K562 (cell line): ENCODE measurements around the gene CHD8. TPM values are rescaled to one million over a fixed set of nuclear protein-coding genes. Genes with fewer than 3 reads are reported as not detected.

Source experiments
- CTCF ChIP-seq, 3 experiments: IDR thresholded peaks in 2 of 3; conservative IDR thresholded peaks in 1 of 3; 2 replicates each; pipeline ENCODE4 v1.5.1; 2011 to 2012; ENCODE audit warnings: low read length in 3 of 3, mild to moderate bottlenecking in 3 of 3, control low read depth in 2 of 3, improper control_type of control experiment in 1 of 3, inconsistent platforms in 1 of 3, low read depth in 1 of 3, mixed read lengths in 1 of 3, moderate library complexity in 1 of 3; ENCODE audit not compliant: insufficient read depth in 2 of 3
- GATA2 ChIP-seq: sonication (generic); formaldehyde crosslinking; IDR thresholded peaks from 2 replicates; pipeline ENCODE4 v1.4.0; 2020; ENCODE audit warnings: mild to moderate bottlenecking, missing genetic modification reagents
- HNRNPLL ChIP-seq: fragments of 200-400 bp; formaldehyde crosslinking; IDR thresholded peaks from 2 replicates; pipeline ENCODE4 v1.6.1; 2017; ENCODE audit warnings: low read length, low read depth, mild to moderate bottlenecking; ENCODE audit not compliant: poor library complexity, severe bottlenecking
- LCOR ChIP-seq: sonication (generic); formaldehyde crosslinking; IDR thresholded peaks from 2 replicates; pipeline ENCODE4 v1.8.0; 2022; ENCODE audit warnings: mild to moderate bottlenecking, missing genetic modification reagents
- MCM2 ChIP-seq: fragments of 450-650 bp; IDR thresholded peaks from 2 replicates; pipeline ENCODE4 v1.6.1; 2017; ENCODE audit warnings: low read depth, mild to moderate bottlenecking
- NFYB ChIP-seq: IDR thresholded peaks from 2 replicates; pipeline ENCODE4 v1.6.1; 2011; ENCODE audit warnings: mild to moderate bottlenecking, moderate library complexity; ENCODE audit not compliant: insufficient read length; ENCODE audit errors: extremely low read depth
- PHF8 ChIP-seq: fragments of 200-600 bp; sonication (generic); IDR thresholded peaks from 2 replicates; pipeline ENCODE4 v1.6.1; 2012; ENCODE audit warnings: mixed run types, mild to moderate bottlenecking, inconsistent platforms, low read length, moderate library complexity, borderline replicate concordance
- PML ChIP-seq: IDR thresholded peaks from 2 replicates; pipeline ENCODE4 v1.6.1; 2012; ENCODE audit warnings: low read length, inconsistent platforms
- POLR2G ChIP-seq: fragments of 200-400 bp; formaldehyde crosslinking; IDR thresholded peaks from 2 replicates; pipeline ENCODE4 v1.6.1; 2017; ENCODE audit warnings: low read depth, mild to moderate bottlenecking, antibody characterized with exemption, low read length, moderate library complexity
- RERE ChIP-seq: sonication (generic); formaldehyde crosslinking; IDR thresholded peaks from 2 replicates; pipeline ENCODE4 v1.8.0; 2023; ENCODE audit warnings: missing genetic modification reagents, mild to moderate bottlenecking, borderline replicate concordance
- ZNF134 ChIP-seq: fragments of 250-450 bp; sonication (Bioruptor Pico); conservative IDR thresholded peaks from 2 replicates; pipeline ENCODE4 v1.4.0; 2020
- polyA plus RNA-seq, 8 experiments: library from polyadenylated mRNA; depleted of rRNA in 4 of 8; stranded (reverse) in 5 of 8; unstranded in 3 of 8; fragments of >200 nt; fragmentation: Nextera tagmentation in 2 of 8; fragmentation: Illumina TruSeq in 1 of 8; extraction: Ambion mirVana in 2 of 8; extraction: Trizol in 1 of 8; gene quantifications; 2 replicates each; pipeline versions ENCODE4 v1.2.1 to v1.2.3, GENCODE V29; 2011 to 2014; ENCODE audit warnings: inconsistent platforms in 1 of 8, missing spikeins in 1 of 8
- total RNA-seq, 7 experiments: library from RNA; depleted of rRNA in 6 of 7; stranded (reverse); fragments of >200 nt in 6 of 7; fragmentation: Illumina TruSeq in 2 of 7; extraction: Trizol in 2 of 7; gene quantifications; 2 replicates each; pipeline versions ENCODE4 v1.2.1 to v1.2.3, GENCODE V29; 2011 to 2021; ENCODE audit warnings: low replicate concordance in 1 of 7
- TF ChIP-seq, protein P1 (sequence below): fragments of 450-650 bp; IDR thresholded peaks from 2 replicates; pipeline ENCODE4 v1.6.1; 2016; ENCODE audit warnings: borderline replicate concordance

CHD8 gene
- total and polyA plus RNA-seq, 9 of the 15 experiments (the other 6 are each of a cell fraction or from before 2014, with no cell fraction given): 11.1 to 51.2 (median 32.8) TPM

DNA sequence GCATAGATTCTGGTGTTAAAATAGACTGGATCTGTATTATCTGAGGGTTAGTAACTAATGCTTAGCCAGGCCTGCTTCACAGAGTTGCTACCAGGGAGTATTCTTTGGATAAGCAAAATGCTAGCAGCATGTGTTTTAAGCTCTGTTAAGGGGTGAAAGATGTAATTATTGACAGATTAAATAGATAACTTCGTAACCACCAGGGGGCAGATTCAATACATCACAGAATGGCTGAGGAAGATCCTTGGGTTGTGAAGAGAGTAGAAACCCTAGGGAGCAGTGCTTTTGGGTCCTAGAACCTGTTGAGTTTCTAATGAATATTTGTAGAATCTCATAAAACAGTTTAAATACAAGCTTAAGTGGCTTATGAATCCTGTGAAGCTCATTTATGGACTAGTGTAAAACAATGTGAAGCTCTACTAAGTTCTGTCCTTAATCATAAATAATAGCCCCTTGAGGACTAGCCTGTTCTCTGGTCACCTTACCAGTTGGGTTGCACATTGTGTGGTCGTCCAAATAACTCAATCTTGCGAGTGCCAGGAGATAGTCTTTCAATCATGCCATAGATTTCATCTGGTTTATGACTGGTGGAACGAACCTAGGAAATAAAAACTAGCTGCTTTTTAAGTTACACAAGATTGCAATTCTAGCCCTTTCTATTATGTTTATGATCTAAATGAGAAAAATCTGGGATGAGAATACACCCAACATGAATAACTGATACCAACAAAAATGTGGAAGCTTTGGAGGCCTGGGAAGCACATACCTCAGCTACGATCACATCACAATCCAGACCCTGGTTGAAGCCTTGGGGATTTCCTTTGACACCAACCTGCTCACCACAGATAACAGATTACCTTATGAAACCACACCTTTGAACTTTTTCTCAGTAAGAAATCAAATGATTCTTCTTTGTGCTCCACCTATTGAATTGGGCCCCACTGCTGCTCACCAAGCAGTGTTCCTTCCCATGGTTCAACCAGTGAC, 42.9 kb upstream of the CHD8 start (continued):
- TF ChIP-seq CTCF (IDR thresholded peaks at IDR 0.05 in 2 of 3, conservative IDR thresholded peaks at IDR 0.05 in 1 of 3; ENCODE audit: insufficient read depth in 2 of 3, low read depth in 1 of 3, low read length in 3 of 3) (peak; percentile 36 to 60 (median 54); a peak in 4 of 6 replicates), MCM2 (no peak), GATA2 (CRISPR knock-in tag) (peak; percentile 55), ZNF134 (CRISPR knock-in tag) (no peak), PML (no peak), NFYB (no peak), RERE (CRISPR knock-in tag) (no peak), HNRNPLL (no peak), LCOR (CRISPR knock-in tag) (no peak), PHF8 (no peak), POLR2G (peak; percentile 19; the same call in 1 of the 2 replicates)
- TF ChIP-seq, protein P1, sequence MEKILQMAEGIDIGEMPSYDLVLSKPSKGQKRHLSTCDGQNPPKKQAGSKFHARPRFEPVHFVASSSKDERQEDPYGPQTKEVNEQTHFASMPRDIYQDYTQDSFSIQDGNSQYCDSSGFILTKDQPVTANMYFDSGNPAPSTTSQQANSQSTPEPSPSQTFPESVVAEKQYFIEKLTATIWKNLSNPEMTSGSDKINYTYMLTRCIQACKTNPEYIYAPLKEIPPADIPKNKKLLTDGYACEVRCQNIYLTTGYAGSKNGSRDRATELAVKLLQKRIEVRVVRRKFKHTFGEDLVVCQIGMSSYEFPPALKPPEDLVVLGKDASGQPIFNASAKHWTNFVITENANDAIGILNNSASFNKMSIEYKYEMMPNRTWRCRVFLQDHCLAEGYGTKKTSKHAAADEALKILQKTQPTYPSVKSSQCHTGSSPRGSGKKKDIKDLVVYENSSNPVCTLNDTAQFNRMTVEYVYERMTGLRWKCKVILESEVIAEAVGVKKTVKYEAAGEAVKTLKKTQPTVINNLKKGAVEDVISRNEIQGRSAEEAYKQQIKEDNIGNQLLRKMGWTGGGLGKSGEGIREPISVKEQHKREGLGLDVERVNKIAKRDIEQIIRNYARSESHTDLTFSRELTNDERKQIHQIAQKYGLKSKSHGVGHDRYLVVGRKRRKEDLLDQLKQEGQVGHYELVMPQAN: no peak
